ENCODE measurements around the gene SEPHS2.
"Not testable (repeated sequence)": the region's sequence is repeated elsewhere in the genome, so short reads cannot be mapped to it uniquely, and the experiment has no call there.

The SEPHS2 gene

DNA sequence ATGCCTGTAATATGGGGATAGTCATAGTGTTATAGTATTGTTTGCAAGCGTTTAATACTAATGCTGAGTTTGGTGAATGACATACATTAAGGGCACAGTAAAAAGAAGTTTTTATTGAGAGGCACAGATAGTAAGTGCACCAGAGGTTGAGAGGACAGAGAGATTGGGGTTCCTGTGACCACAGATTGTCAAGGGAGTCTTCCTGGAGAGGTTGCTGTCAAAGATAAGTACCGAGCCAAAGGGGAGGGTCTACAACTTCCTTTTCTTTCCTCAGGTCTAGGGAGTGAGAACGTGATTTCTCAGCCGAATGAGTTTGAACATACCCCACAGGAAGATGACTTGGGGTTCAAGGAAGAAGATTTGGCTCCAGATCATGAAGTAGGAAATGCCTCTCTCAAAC is 48.6 kb downstream of the SEPHS2 start:
- H3K4me3 ChIP-seq (ENCODE audit: low read length): no peak overlapping the region
- no peaks in the 10 kb centered on the region for H3K27me3 ChIP-seq (ENCODE audit: control insufficient read depth, insufficient read depth, low read length)
- no peaks in the 10 kb centered on the region for H3K9me3 ChIP-seq (ENCODE audit: control insufficient read depth, insufficient read depth, low read length)
- no peak overlapping the region for H3K27ac ChIP-seq (ENCODE audit: low read length)
- no CpG with 5 or more reads among the region's 4 CpGs for WGBS (ENCODE audit: insufficient coverage, insufficient read length)
- no peak for DNase-seq (ENCODE audit: low read depth, low spot score)
- peaks cover 17% of the 10 kb centered on the region for H3K36me3 ChIP-seq (ENCODE audit: control insufficient read depth, insufficient read depth, low read length)
- no peaks in the 10 kb centered on the region for H3K4me1 ChIP-seq (ENCODE audit: control insufficient read depth, insufficient read depth, low read length)

- no CpG with 5 or more reads among the region's 4 CpGs for WGBS (ENCODE audit: insufficient coverage, insufficient read length)
- H3K27me3 ChIP-seq (ENCODE audit: control insufficient read depth, insufficient read depth, low read length); DNase-seq (ENCODE audit: low read depth, low spot score); H3K4me1 ChIP-seq (ENCODE audit: control insufficient read depth, insufficient read depth, low read length); H3K4me3 ChIP-seq (ENCODE audit: low read length); H3K27ac ChIP-seq (ENCODE audit: low read length); H3K9me3 ChIP-seq (ENCODE audit: control insufficient read depth, insufficient read depth, low read length): not testable (repeated sequence)
- H3K36me3 ChIP-seq (ENCODE audit: control insufficient read depth, insufficient read depth, low read length): peaks cover 17% of the 10 kb centered on the region
These were observed 49.0 kb downstream of the SEPHS2 start for GRCh38 chr16:30396627-30397026.

- H3K4me1 ChIP-seq (ENCODE audit: control insufficient read depth, insufficient read depth, low read length): no peaks in the 10 kb centered on the region
- H3K9me3 ChIP-seq (ENCODE audit: control insufficient read depth, insufficient read depth, low read length): no peaks in the 10 kb centered on the region
- no CpG with 5 or more reads among the region's 13 CpGs for WGBS (ENCODE audit: insufficient coverage, insufficient read length)
- no peak overlapping the region for H3K27ac ChIP-seq (ENCODE audit: low read length)
- peaks cover 17% of the 10 kb centered on the region for H3K36me3 ChIP-seq (ENCODE audit: control insufficient read depth, insufficient read depth, low read length)
- H3K4me3 ChIP-seq (ENCODE audit: low read length): peak overlapping the region; percentile 99; the same call in 1 of the 2 replicates
- no peak for DNase-seq (ENCODE audit: low read depth, low spot score)
- no peaks in the 10 kb centered on the region for H3K27me3 ChIP-seq (ENCODE audit: control insufficient read depth, insufficient read depth, low read length)
These were observed 49.6 kb downstream of the SEPHS2 start for GRCh38 chr16:30395992-30396585.

GRCh38 chr16:30395155-30395991 is 50.3 kb downstream of the SEPHS2 start, which contains the start of gene ZNF48:
TSS of gene ZNF48 (plus strand) at chr16:30395420. CDS start at chr16:30395795, 375 bp downstream.
- WGBS (ENCODE audit: insufficient coverage, insufficient read length): no CpG with 5 or more reads among the region's 103 CpGs
- H3K4me1 ChIP-seq (ENCODE audit: control insufficient read depth, insufficient read depth, low read length): no peaks in the 10 kb centered on the region

DNA sequence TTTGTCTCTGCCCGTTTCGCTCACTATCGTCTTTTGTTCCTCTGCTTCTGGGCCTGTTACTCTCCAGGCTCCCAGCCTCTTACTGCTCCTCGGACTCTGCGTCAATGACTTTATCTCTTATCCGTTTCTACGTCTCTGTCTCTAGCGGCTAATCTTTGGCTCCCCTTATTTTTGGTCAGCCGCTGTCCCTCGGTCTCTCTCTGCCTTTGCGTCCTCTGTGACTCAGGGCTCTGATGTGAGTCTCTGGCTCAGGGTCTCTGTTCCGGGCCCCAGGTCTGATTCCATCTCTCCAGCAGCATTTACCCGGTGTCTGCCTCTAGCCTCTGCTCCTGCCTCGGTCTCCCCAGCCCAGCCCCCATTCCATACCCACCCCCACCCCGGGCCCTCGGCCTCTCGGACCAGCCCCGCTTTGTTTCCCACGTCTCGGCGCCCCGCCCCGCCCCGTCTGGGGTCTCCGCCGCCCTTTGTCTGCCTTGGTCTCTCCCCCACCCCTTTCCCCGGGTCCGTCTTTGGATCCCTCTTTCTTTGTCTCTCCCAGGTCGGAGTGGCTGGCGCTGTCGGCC is 51.0 kb downstream of the SEPHS2 start:
- WGBS (ENCODE audit: insufficient coverage, insufficient read length): no CpG with 5 or more reads among the region's 31 CpGs
- Histone ChIP-seq H3K36me3 (ENCODE audit: control insufficient read depth, insufficient read depth, low read length) (peaks cover 17% of the 10 kb centered on the region), H3K27me3 (ENCODE audit: control insufficient read depth, insufficient read depth, low read length) (no peaks in the 10 kb centered on the region), H3K9me3 (ENCODE audit: control insufficient read depth, insufficient read depth, low read length) (no peaks in the 10 kb centered on the region), H3K4me1 (ENCODE audit: control insufficient read depth, insufficient read depth, low read length) (no peaks in the 10 kb centered on the region), H3K4me3 (ENCODE audit: low read length) (peak overlapping the region; percentile 99; the same call in 1 of the 2 replicates), H3K27ac (ENCODE audit: low read length) (no peak overlapping the region)
- no peak for DNase-seq (ENCODE audit: low read depth, low spot score)

More at GRCh38 chr16:30395155-30395991, 50.3 kb downstream of the SEPHS2 start, which contains the start of gene ZNF48:
- Histone ChIP-seq H3K4me3 (ENCODE audit: low read length) (peak within 1 kb of the TSS; percentile 99), H3K36me3 (ENCODE audit: control insufficient read depth, insufficient read depth, low read length) (peaks cover 17% of the 10 kb centered on the region), H3K27ac (ENCODE audit: low read length) (no peak within 1 kb of the TSS), H3K9me3 (ENCODE audit: control insufficient read depth, insufficient read depth, low read length) (no peaks in the 10 kb centered on the region), H3K27me3 (ENCODE audit: control insufficient read depth, insufficient read depth, low read length) (no peaks in the 10 kb centered on the region)
- no peak for DNase-seq (ENCODE audit: low read depth, low spot score)

Data from iPS DF 6.9 (cell line).